Subcutaneous adipose tissue (tissue), 4 donors: Measurements from ENCODE around the gene APOE. TPM values are rescaled to one million over a fixed set of nuclear protein-coding genes. Genes with fewer than 3 reads are reported as not detected.

ENCODE experiments used
- total RNA-seq, 4 donors: library from RNA; depleted of rRNA; stranded (reverse); fragments of >200 nt; gene quantifications; one replicate each; pipeline ENCODE4 v1.1.0, GENCODE V29; 2016
- TF ChIP-seq, protein P1 (sequence below): fragments of 450-650 bp; IDR thresholded peaks from one replicate; pipeline ENCODE4 v1.5.1; 2016; ENCODE audit warnings: low read depth, mild to moderate bottlenecking, control low read depth, antibody characterized with exemption, moderate library complexity

Gene APOE
- total RNA-seq, 4 donors from 2014 or later = 212 to 2,618 (median 1,765) TPM

DNA sequence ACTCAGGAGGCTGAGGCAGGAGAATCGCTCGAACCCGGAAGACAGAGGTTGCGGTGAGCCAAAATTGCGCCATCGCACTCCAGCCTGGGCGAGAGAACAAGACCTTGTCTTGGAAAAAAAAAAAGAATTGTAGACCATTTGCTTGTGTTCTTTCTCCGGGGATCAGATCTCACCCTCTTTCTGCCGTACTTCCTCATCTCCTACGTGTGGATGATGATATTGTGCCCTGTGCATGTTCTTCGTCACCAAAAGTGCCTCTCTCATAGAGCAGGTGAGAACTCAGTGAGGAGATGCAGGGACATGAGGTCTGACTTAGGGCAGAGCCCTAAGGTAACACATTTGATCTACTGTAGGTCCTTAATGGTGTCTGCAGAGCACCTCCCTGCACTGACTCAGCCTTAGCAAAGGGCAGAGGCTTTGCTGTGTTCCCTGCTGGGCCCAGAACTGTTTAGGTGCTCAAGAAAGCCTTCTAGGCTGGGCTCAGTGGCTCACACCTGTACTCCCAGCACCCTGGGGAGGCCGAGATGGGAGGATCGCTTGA is 41.5 kb downstream of the APOE start:
- TF ChIP-seq, protein P1, sequence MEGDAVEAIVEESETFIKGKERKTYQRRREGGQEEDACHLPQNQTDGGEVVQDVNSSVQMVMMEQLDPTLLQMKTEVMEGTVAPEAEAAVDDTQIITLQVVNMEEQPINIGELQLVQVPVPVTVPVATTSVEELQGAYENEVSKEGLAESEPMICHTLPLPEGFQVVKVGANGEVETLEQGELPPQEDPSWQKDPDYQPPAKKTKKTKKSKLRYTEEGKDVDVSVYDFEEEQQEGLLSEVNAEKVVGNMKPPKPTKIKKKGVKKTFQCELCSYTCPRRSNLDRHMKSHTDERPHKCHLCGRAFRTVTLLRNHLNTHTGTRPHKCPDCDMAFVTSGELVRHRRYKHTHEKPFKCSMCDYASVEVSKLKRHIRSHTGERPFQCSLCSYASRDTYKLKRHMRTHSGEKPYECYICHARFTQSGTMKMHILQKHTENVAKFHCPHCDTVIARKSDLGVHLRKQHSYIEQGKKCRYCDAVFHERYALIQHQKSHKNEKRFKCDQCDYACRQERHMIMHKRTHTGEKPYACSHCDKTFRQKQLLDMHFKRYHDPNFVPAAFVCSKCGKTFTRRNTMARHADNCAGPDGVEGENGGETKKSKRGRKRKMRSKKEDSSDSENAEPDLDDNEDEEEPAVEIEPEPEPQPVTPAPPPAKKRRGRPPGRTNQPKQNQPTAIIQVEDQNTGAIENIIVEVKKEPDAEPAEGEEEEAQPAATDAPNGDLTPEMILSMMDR = no peak

DNA sequence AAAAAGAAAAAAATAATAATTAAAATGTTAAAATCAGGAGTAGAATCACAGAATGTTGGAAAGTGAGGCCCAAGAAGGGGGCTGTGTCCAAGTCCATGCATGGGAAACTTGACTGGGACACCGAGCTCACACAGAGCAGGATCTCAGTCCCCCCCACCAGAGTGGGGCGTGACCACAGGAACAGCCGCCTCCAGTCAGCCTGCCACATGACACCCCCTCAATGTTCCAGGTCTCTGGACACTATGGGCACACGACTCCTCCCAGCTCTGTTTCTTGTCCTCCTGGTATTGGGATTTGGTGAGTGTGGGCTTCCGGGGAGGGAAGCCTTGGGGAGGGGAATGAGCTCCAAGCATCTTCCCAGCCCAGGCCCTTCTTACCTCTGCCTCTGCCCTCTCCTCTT is 42.6 kb downstream of the APOE start:
- TF ChIP-seq, protein P1 = no peak

DNA sequence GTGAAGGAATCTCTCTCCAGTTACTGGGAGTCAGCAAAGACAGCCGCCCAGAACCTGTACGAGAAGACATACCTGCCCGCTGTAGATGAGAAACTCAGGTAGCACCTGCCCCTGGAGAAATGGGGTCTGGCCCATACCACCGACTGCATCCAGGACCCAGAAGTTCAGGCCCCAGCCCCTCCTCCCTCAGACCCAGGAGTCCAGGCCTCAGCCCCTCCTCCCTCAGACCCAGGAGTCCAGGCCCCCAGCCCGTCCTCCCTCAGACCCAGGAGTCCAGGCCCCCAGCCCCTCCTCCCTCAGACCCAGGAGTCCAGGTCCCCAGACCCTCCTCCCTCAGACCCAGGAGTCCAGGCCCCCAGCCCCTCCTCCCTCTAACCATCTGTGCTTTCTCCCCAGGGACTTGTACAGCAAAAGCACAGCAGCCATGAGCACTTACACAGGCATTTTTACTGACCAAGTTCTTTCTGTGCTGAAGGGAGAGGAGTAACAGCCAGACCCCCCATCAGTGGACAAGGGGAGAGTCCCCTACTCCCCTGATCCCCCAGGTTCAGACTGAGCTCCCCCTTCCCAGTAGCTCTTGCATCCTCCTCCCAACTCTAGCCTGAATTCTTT is 43.3 kb downstream of the APOE start:
- TF ChIP-seq, protein P1 = no peak

DNA sequence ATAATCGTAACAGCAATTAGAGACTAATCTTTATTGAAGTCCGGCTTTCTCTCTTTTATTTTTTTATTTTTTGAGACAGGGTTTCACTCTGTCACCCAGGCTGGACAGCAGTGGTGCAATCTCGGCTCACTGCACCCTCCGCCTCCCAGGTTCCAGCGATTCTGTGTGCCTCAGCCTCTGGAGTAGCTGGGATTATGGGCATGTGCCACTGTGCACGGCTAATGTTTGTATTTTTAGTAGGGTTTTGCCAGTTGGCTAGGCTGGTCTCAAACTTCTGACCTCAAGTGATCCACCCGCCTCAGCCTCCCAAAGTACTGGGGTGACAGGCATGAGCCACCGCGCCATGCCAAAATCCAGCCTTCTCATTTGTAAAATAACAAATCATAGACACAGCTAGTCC is 44.0 kb downstream of the APOE start:
- TF ChIP-seq, protein P1 = no peak

DNA sequence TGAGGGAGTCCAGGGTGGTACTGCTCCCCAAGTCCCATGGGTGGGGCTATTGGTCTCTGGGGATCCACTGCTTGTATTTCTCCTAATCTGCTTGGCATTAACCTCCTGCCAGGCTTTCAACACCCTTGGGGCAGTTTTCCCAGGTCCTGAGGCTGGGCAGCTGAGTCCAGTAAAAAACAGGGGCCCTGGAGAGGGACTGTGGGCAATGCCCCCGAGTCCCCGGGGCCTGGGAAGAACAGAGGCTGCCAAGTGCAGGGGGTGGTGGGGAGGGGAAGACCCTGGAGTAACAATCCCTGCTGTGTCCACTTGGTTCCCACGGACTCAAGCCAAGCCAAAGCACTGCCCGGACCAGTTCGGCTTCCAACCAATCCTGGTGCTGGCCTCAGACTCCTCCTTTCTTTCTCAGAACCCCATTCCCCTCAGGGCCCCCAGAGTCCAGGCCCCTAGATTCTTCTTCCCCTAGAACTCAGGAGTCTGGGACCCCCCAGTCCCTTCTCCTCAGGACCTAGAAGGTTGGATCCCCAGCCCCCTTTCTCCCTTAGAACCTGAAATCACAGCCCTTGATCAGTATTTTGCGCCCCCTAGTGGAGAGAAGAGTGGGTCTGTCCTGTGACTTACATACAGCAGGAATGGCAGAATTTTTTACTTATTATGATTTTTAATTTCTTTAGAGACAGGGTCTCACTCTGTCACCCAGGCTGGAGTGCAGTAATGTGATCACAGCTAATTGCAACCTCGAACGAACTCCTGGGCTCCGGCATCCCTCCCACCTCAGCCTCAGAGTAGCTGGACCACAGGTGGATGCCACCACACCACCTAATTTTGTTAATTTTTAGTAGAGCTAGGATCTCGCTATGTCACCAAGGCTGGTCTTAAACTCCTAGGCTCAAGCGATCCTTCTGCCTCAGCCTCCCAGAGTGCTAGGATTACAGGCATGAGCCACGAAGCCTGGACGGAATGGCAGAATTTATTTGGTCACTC is 45.9 kb downstream of the APOE start:
- TF ChIP-seq, protein P1 = no peak

DNA sequence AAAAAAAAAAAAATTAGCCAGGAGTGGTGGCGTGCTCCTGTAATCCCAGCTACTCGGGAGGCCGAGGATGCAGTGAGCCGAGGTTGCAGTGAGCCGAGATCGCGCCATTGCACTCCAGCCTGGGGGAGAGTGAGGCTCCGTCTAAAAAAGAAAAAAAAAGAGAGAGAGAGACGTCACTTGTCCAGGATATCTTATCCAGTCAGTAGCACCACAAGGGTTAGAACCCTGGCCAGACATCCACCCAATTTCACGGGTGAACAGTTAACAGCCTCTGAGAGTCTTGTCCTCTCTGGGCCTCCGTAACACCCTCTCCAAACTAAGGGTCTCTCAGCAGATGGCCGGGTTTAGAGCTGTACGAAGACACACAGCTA is 48.7 kb downstream of the APOE start:
- TF ChIP-seq, protein P1 = no peak
